GM21390 (cell line): ENCODE results near the gene ZNF827.
A peak's percentile ranks its signal among the peaks of the same experiment; 100 is the strongest.
"Not testable (repeated sequence)": the region's sequence is repeated elsewhere in the genome, so short reads cannot be mapped to it uniquely, and the experiment has no call there.

Experiments used
- ATAC-seq: cut with Tn5 transposase; IDR thresholded peaks from one replicate; pipeline ENCODE4 v1.9.1; 2021; ENCODE audit not compliant: unreplicated experiment

The ZNF827 gene

GRCh38 chr4:145866991-145867390, 71.6 kb downstream of the ZNF827 start:
- ATAC-seq: no peak

GRCh38 chr4:145865274-145865941, 73.2 kb downstream of the ZNF827 start:
- ATAC-seq: peak; percentile 51

- no peak for ATAC-seq
Measured at GRCh38 chr4:145863191-145863590, 75.4 kb downstream of the ZNF827 start.

GRCh38 chr4:145861336-145862318, 77.0 kb downstream of the ZNF827 start:
- no peak for ATAC-seq

- no peak for ATAC-seq
Measured at GRCh38 chr4:145860897-145861296, 77.7 kb downstream of the ZNF827 start.

GRCh38 chr4:145860446-145860845, 78.2 kb downstream of the ZNF827 start:
- no peak for ATAC-seq

GRCh38 chr4:145859926-145860325, 78.7 kb downstream of the ZNF827 start:
- ATAC-seq: no peak

GRCh38 chr4:145859426-145859825, 79.2 kb downstream of the ZNF827 start:
- no peak for ATAC-seq

- no peak for ATAC-seq
Measured at GRCh38 chr4:145852256-145852839, 86.3 kb downstream of the ZNF827 start.

GRCh38 chr4:145851511-145852201, 87.0 kb downstream of the ZNF827 start:
- ATAC-seq: no peak

- no peak for ATAC-seq
Measured at GRCh38 chr4:145847764-145848163, 90.9 kb downstream of the ZNF827 start.

- ATAC-seq: no peak
Measured at GRCh38 chr4:145845118-145845517, 93.5 kb downstream of the ZNF827 start.

- ATAC-seq: peak; percentile 41
Measured at GRCh38 chr4:145843639-145844038, 95.0 kb downstream of the ZNF827 start.

GRCh38 chr4:145843148-145843547, 95.5 kb downstream of the ZNF827 start:
- ATAC-seq: no peak

- ATAC-seq: no peak
Measured at GRCh38 chr4:145842224-145842887, 96.3 kb downstream of the ZNF827 start.

- ATAC-seq: no peak
Measured at GRCh38 chr4:145840801-145841200, 97.8 kb downstream of the ZNF827 start.

- ATAC-seq: peak; percentile 91
Measured at GRCh38 chr4:145840162-145840768, 98.4 kb downstream of the ZNF827 start.

- no peak for ATAC-seq
Measured at GRCh38 chr4:145839151-145839550, 99.5 kb downstream of the ZNF827 start.

- not testable (repeated sequence) for ATAC-seq
Measured at GRCh38 chr4:145832384-145832783, 106.2 kb downstream of the ZNF827 start.

GRCh38 chr4:145830699-145831098, 107.9 kb downstream of the ZNF827 start:
- peak; percentile 51 for ATAC-seq
